Occipital lobe (tissue), 2 donors: ENCODE measurements around the gene MAZ. TPM values are rescaled to one million over a fixed set of nuclear protein-coding genes. Genes with fewer than 3 reads are reported as not detected.
"Not testable (repeated sequence)": the region's sequence is repeated elsewhere in the genome, so short reads cannot be mapped to it uniquely, and the experiment has no call there.

Experiments used
- DNase-seq: peaks from one replicate; lab custom pipeline; 2025; lab: John Stamatoyannopoulos, UW
- total RNA-seq: library from RNA; depleted of rRNA; stranded (reverse); fragments of >200 nt; gene quantifications from one replicate; pipeline ENCODE4 v1.2.3, GENCODE V29; 2014

The MAZ gene
- total RNA-seq, 1 donor from 2014 or later: 271 TPM

DNA sequence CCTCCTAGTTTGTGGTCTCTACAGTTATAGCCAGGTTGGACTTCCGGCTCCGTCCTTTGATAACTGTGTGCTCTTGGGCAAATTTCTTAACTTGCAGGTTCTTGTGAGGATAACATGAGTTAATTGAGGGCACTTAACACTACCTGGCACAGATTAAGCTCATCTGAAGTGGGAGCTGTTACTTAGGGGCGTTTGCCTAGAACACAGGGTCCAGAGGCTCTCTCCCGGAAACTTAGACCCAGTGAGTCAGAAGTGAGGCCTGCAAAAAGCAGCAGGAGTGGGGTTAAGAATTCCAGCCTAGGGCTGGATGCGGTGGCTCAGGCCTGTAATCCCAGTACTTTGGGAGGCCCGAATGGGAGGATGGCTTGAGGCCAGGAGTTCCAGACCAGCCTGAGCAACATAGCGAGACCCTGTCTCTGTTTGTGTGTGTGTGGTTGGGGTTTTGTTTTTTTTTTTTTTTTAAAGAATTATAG, 15.3 kb downstream of the MAZ start:
- no peak for DNase-seq

DNA sequence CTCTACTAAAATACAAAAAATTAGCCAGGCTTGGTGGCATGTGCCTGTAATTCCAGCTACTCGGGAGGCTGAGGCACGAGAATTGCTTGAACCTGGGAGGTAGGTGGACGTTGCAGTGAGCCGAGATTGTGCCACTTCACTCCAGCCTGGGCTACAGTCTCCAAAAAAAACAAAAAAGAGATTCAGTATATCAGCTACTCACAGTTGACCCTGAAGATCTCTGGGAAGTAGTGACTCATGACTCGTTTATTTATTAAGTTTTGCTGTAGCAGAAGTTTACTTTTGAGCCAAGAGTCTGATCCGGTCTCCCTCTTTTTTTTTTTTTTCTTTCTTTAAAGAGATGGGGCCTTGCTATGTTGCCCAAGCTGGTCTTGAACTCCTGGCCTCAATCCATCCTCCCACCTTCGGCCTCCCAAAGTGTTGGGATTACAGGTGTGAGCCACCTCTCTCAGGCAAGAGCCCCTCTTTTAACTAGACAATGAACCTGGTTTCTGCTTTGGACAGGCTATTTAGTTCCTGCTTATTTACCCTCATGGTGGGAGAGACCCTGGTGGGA, 18.3 kb downstream of the MAZ start:
- no peak for DNase-seq

DNA sequence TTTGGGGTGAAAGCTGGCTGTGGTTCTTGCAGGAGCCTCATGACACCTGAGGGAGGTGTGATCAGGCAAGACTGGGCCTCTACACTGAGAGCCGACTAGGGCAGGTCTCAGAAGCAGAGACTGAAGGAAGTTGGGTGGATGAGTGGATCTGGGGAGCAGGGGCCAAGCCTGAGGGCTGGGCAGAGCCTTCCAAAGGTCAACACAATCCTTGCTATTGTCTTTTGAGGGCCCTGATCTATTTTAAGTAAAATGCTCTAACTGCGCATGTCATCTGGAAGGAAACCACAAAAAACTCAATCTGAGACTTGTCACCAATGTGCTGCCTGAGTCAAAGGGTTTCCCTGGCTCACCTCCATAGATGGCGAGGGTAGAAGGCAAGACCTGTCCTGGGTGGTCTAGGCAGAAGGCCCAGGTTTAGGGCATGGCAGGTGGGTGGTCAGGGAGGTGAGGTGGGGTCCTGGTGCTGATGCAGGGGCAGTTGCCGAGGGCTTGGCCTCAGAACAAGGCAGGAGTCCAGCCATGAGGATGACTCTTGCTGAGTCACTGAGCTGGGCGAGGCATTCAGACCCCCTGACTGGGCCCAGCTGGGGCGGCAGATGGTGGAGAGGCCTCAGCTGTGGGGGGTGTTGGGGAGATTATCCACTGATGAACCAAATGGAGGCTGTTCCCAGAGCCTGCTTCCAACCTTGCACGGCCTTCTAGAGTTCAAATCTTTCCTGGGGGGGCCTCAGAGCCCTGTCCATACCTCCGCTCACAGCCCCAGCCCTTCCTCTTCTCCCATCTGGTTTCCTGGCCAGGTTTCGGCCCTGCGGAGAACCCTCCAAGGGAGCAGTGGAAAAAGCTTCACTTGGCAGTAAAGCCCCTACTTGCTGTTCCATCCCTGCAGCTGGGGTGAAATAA, 19.1 kb downstream of the MAZ start:
- peak; percentile 52 for DNase-seq

DNA sequence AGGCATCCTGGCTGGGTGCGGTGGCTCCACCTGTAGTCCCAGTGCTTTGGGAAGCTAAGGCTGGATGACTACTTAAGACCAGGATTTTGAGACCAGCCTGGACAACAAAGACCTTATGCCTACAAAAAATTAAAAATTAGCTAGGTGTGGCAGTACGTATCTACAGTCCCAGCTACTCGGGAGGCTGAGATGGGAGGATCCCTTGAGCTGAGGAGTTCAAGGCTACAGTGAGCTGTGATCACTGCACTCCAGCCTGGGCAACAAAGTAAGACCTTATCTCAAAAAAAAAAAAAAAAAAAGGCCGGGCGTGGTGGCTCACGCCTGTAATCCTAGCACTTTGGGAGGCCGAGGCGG, 20.0 kb downstream of the MAZ start:
- no peak for DNase-seq

DNA sequence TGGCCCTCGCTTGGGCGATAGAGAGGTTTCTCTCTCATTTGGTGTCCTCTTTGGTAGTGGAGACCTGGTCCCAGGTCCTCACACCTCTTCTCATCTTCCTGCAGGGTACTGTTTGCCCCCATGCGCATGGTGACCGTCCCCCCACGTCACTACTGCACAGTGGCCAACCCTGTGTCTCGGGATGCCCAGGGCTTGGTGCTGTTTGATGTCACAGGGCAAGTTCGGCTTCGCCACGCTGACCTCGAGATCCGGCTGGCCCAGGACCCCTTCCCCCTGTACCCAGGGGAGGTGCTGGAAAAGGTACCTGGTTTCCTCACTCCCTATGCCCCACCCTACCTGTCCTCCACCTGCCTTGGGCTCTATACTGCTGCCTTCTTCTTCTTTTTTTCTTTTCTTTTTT, 24.4 kb downstream of the MAZ start:
- DNase-seq: no peak

DNA sequence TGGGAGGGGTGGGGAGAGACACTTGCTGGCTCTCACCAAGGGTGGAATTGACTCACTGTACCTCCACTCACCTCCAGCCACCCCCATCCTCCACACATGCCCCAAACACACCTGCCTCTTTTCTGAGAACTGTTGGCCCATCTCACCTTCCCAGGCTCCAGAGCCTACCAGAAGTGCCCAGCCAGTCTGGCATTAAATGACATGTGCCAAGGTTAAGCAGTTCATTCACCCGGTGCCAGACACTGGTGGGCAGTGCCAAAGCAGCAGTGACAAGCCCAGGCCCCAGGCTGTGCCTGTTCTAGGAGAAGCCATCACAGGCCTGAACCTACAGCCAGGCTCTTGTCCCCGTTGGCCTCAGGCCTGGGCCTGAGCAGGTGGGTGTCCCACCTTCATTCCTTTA, 25.2 kb downstream of the MAZ start:
- DNase-seq: no peak

DNA sequence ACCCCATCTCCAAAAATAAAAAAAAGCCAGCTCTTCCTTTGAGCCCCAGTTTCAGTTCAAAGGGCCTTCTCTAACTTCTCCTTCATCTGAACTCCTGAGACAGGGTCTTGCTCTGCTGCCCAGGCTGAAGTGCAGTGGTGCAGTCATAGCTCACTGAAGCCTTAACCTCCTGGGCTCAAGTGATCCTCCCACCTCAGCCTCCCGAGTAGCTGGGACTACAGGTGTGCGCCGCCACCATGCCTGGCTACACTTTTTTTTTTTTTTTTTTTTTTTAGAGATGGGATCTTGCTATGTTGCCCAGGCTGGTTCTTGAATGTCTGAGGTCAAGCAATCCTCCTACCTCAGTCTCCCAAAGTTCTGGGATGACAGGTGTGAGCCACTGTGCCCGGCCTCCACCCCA, 26.9 kb downstream of the MAZ start:
- not testable (repeated sequence) for DNase-seq

DNA sequence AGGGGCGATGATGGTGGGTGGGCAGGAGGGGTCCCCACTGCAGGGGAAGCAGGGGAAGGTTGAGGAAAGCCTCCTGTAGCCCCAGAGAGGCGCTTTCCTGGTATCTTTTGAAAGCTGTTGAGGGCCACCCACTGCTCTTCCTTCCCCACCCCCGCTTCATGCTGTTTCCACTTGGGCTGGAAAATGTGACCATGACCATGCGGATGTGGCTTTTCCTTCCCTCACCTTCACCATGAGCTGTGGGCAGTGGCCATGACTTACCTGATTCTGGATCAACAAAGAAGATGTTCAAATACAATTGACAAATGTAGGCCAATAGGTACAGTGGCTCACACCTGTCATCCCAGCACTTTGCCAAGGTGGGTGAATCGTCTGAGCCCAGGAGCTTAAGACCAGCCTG, 27.8 kb downstream of the MAZ start:
- no peak for DNase-seq

DNA sequence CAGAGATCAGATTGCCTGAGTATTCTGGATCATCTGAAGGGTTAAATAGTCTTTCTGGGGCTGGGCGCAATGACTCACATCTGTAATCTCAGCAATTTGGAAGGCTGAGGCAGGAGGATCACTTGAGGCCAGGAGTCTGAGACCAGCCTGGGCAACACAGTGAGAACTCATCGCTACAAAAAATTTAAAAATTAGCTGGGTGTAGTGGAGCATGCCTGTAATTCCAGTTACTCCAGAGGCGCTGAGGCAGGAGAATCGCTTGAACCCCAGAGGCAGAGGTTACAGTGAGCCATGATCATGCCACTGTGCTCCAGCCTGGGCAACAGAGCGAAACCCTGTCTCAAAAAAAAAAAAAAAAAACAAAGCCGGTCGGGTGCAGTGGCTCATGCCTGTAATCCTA, 29.6 kb downstream of the MAZ start:
- no peak for DNase-seq

DNA sequence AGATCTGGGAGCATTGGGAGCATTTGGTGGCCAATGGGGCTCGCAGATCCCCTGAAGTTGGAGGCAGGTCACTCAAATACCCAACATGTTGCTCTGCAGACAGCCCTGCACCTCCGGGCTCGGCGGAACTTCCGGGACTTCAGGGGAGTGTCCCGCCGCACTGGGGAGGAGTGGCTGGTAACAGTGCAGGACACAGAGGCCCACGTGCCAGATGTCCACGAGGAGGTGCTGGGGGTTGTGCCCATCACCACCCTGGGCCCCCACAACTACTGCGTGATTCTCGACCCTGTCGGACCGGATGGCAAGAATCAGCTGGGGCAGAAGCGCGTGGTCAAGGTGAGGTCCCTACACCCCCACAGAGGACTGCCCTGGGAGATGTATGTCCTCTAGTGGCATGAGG, 30.3 kb downstream of the MAZ start:
- no peak for DNase-seq

DNA sequence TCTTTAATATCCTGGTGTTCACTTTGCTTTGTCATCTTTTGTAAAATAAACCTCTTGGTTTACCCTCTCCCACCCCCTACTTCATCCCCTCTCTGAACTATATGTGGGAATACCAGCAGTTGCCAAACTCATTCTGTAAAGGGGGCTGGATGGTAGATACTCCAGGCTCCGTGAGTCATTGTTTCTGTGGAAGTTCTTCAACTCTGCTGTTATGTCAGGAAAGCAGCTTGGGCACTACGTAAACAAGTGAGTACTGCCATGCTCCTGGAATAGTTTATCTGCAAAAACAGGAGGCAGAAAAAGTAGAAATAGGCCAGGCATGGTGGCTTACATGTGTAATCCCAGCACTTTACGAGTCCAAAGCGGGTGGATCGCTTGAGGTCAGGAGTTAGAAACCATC, 31.5 kb downstream of the MAZ start:
- DNase-seq: no peak

DNA sequence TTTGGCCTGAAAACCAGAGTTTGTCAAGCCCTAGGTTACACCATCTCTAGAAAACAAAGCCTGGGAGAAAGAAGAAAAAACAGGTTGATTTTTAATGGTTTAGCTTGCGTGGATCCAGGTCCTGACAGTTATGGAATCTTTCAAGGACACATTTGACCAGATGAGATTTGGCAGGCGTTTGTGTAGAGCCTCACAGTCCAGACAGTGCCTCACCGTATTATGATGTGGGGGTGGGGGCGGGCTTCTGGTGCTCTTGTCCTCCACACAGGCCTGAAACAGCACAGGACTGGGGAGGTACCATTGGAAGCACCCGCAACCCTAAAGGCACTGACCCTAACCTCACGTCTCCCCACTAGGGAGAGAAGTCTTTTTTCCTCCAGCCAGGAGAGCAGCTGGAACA, 33.5 kb downstream of the MAZ start:
- no peak for DNase-seq

DNA sequence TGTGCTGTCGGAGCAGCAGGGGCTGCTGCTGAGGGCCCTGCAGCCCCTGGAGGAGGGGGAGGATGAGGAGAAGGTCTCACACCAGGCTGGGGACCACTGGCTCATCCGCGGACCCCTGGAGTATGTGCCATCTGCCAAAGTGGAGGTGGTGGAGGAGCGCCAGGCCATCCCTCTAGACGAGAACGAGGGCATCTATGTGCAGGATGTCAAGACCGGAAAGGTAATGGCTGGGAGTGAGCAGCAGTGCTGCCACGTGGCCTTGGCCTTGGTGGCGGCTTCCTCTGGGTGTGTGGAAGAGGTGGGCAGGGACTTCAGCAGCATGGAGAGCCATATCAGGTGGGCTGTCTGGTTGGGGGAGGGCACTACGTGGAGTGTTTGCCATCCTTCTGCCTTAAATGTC, 33.9 kb downstream of the MAZ start:
- DNase-seq: no peak

DNA sequence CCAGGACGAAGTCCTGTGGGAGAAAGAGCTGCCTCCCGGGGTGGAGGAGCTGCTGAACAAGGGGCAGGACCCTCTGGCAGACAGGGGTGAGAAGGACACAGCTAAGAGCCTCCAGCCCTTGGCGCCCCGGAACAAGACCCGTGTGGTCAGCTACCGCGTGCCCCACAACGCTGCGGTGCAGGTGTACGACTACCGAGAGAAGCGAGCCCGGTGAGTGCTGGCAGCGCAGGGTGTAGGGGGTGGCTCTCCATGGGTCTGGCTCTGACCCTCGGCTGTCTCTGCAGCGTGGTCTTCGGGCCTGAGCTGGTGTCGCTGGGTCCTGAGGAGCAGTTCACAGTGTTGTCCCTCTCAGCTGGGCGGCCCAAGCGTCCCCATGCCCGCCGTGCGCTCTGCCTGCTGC, 35.3 kb downstream of the MAZ start:
- DNase-seq: no peak

DNA sequence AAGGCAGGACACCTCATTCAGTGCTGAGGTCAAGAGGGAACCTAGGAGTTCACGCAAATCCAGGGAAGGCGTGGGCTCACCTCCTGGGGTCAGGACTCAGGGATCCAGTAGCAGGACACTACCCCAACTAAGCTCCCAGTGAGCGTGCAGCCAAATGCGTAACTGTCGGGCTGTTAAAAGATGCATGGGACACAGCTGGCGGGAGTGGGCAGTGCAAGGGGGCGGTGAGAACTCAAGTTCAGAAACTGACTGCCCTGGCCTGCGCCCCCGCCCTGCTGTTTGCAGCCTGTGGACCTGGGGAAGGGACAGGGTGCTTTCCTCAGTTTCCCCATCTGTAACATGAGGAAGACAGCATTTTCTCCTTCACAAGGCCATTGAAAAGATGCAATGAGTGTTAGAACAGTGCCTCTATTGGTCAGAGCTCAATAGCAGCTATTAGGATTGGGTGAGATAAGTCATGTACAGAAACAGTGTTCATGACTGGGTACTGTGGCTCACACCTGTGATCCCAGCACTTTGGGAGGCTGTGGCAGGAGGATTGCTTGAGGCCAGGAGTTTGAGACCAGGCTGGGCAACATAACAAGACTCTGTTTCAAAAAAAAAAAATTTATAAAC, 36.5 kb downstream of the MAZ start:
- DNase-seq: no peak

DNA sequence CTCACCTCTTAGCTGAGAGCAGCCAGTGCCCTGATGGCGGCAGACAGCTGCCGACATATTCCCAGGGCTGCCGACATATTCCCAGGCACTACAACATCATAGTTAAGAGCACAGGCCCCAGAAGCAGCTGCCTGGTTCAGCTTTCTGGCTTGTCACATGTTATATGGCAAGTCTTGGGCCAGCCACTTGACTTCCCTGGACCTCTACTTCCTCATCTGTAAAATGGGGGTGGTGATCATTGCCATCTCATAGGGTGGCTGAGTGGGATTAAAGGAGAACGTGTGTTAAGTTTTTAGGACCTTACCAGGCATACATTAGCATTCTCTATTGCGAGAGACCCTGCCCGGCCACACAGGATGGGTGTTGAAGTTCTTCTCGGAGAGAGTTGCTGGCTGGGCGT, 37.6 kb downstream of the MAZ start:
- no peak for DNase-seq

DNA sequence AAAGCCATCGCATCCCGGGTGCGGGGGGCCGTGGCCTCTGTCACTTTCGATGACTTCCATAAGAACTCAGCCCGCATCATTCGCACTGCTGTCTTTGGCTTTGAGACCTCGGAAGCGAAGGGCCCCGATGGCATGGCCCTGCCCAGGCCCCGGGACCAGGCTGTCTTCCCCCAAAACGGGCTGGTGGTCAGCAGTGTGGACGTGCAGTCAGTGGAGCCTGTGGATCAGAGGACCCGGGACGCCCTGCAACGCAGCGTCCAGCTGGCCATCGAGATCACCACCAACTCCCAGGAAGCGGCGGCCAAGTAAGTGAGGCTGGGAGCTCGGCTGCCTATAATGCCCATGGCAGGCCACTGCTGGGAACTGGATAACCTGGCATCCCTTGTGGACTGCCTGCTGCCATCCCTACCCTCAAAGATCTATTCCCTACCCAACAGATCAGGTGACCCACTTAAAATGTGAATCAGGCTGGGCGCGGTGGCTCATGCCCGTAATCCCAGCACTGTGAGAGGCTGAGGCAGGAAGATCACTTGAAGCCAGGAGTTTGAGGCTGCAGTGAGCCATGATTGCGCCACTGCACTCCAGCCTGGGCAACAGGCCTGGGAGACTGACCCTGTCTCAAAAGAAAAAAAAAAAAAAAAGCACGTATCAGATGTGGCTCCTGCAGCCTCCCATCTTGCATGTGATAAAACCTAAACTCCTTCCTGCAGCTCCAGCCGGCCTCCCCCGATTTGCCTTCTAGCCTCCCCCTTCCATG, 38.4 kb downstream of the MAZ start:
- DNase-seq: no peak

DNA sequence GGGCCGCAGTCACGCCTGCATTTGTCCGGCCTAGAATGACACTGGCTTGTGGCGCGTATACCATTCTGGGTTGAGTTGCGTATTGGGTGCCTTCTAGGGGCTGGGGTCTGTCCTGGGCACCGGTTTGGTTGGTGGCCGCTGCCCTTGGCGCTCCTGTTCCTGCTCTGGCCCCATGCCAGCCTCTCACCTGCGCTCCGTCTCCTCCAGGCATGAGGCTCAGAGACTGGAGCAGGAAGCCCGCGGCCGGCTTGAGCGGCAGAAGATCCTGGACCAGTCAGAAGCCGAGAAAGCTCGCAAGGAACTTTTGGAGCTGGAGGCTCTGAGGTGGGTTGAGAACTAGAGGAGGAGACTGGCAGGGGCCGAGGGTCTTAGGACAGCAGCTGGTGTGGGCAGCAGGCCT, 39.3 kb downstream of the MAZ start:
- no peak for DNase-seq

DNA sequence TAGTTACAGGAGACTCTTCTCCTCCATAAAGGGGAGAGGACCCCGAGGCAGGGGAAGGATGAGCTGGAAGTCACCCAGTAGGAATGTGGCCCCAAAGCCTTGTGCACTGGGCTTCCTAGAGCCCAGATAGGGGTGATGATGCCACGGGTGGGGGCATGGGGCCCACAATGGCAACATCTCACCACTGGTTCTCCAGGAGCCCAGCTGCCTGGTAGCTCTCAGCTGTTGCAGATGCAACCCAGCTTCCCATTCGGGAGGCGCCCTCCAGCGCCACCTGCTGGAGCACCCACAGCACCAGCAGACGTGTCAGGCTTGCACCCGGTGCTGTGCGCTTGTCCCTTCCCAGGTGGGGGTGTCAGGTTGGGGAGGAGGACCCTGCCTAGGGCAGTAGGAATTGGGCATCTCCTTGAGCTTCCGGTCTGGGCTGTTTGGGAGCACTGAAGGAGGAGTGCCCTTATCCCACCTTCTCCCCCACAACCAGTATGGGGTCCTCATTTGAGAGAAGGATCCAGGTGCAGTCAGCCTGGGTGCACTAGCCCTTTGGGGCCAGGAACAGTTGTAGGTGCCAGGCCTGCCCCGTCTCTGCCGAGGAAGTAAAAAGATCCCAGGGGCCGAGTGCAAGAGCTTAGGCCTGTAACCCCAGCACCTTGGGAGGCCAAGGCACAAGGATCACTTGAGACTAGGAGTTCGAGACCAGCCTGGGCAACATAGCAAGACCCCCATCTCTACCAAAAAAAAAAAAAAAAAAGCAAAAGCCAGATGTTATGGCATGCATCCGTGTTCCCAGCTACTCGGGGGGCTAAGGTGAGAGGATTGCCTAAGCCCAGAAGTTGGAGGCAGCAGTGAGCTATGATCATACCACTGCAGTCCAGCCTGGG, 42.3 kb downstream of the MAZ start:
- peak; percentile 54 for DNase-seq

DNA sequence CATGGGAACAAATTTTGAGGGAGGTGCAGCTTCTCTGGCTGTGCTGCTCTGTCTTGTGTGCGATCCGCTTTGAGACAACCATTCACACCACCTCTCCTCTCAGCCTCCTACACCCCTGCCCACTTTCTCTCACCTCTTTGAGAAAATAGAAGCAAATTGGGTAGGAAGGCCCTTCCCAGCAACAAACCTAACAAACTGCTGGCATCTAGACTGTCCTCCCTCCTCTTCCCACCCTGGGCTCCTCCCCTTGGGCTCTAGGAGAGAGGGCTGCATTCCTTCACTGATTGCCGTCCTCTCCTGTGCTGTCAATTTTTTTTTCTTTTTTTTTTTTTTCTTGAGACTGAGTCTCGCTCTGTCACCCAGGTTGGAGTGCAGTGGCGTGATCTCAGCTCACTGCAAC, 43.2 kb downstream of the MAZ start:
- peak; percentile 14 for DNase-seq

DNA sequence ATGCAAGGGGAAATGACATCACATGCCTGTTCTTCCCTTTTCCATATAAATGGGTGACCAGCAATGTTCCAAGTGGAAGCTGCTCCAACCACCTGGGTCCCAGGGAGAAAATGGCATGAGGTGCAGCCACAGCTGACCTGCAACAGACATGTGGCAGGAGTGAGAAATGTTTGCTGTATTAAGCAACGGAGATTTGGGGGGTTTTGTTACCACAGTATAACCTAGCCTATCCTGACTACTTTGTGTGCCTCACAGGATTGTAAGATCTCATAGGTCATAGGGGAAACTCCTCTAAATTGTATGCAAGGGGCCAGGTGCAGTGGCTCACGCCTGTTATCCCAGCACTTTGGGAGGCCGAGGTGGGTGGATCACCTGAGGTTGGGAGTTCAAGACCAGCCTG, 44.7 kb downstream of the MAZ start:
- DNase-seq: no peak
